Measurements from ENCODE around the gene PANX1. TPM values are rescaled to one million over a fixed set of nuclear protein-coding genes. Genes with fewer than 3 reads are reported as not detected.

The PANX1 gene
- total and polyA plus RNA-seq, 2 donors (not counting 1 experiment from before 2014, with no cell fraction given), result 51.7 to 54.5 TPM

DNA sequence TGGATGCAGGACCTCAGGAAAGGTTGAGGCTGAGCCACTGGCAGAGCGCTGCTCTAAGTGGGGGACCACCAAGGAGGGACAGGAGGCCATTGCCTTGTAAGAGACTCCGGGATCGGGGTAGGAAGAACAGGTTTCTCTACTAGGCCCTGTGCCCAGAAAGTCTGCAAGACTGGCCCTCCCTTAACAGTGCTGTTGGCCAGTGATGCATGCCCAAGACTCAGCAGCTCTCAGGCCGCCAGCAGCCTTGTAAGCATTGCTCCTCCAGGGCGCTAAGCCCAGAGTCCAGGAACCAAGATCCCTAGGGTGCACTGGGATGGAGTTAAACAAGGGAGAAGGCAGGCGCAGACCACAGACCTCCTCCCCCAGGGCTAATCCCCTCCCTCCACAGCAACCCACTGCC is 39.3 kb upstream of the PANX1 start:
- Histone ChIP-seq H3K79me2 (ENCODE audit: control insufficient read depth, insufficient read depth, low read length) (no peaks in the 10 kb centered on the region), H3K27ac (ENCODE audit: insufficient read depth, low read length) (no peak overlapping the region), H3K4me3 (replicated peaks in 1 of 4; ENCODE audit: control extremely low read depth in 1 of 4, insufficient read depth in 1 of 4, low read depth in 3 of 4, low read length in 4 of 4) (no peak overlapping the region), H3K36me3 (ENCODE audit: control insufficient read depth, insufficient read depth, low read length) (no peaks in the 10 kb centered on the region), H2AFZ (ENCODE audit: low read length) (no peak overlapping the region), H3K9me3 (ENCODE audit: control insufficient read depth, insufficient read depth, low read depth, low read length) (no peaks in the 10 kb centered on the region), H3K4me1 (ENCODE audit: control insufficient read depth, extremely low read depth, insufficient read depth, low read length) (no peaks in the 10 kb centered on the region), H3K4me2 (ENCODE audit: extremely low read depth, insufficient read depth, low read length) (no peak overlapping the region), H4K20me1 (ENCODE audit: control insufficient read depth, extremely low read depth, insufficient read depth, low read length) (no peaks in the 10 kb centered on the region), H3K27me3 (ENCODE audit: control insufficient read depth, insufficient read depth, low read length) (no peaks in the 10 kb centered on the region), H3K9ac (ENCODE audit: insufficient read depth, low read length) (no peak overlapping the region)
- DNase-seq (ENCODE audit: low read depth in 2 of 2), result no peak
- TF ChIP-seq EZH2 (IDR thresholded peaks at IDR 0.05; ENCODE audit: low read length, missing control alignments) (no peak), CTCF (conservative IDR thresholded peaks at IDR 0.05 in 1 of 2, IDR thresholded peaks at IDR 0.05 in 1 of 2; ENCODE audit: low read depth in 1 of 2, low read length in 2 of 2) (no peak)

- H4K20me1 ChIP-seq (ENCODE audit: control insufficient read depth, extremely low read depth, insufficient read depth, low read length), result no peaks in the 10 kb centered on the region
- H3K4me1 ChIP-seq (ENCODE audit: control insufficient read depth, extremely low read depth, insufficient read depth, low read length), result no peaks in the 10 kb centered on the region
- no peak overlapping the region for H3K4me3 ChIP-seq (replicated peaks in 1 of 4; ENCODE audit: control extremely low read depth in 1 of 4, insufficient read depth in 1 of 4, low read depth in 3 of 4, low read length in 4 of 4)
- no peak overlapping the region for H3K9ac ChIP-seq (ENCODE audit: insufficient read depth, low read length)
- no peak overlapping the region for H3K4me2 ChIP-seq (ENCODE audit: extremely low read depth, insufficient read depth, low read length)
- H3K79me2 ChIP-seq (ENCODE audit: control insufficient read depth, insufficient read depth, low read length), result no peaks in the 10 kb centered on the region
- DNase-seq (ENCODE audit: low read depth in 2 of 2), result no peak
- H3K36me3 ChIP-seq (ENCODE audit: control insufficient read depth, insufficient read depth, low read length), result no peaks in the 10 kb centered on the region
- no peak overlapping the region for H3K27ac ChIP-seq (ENCODE audit: insufficient read depth, low read length)
- H3K9me3 ChIP-seq (ENCODE audit: control insufficient read depth, insufficient read depth, low read depth, low read length), result no peaks in the 10 kb centered on the region
- no peak for TF ChIP-seq EZH2 (IDR thresholded peaks at IDR 0.05; ENCODE audit: low read length, missing control alignments)
- no peak for TF ChIP-seq CTCF (conservative IDR thresholded peaks at IDR 0.05 in 1 of 2, IDR thresholded peaks at IDR 0.05 in 1 of 2; ENCODE audit: low read depth in 1 of 2, low read length in 2 of 2)
- H3K27me3 ChIP-seq (ENCODE audit: control insufficient read depth, insufficient read depth, low read length), result no peaks in the 10 kb centered on the region
- no peak overlapping the region for H2AFZ ChIP-seq (ENCODE audit: low read length)
Observed at GRCh38 chr11:94090401-94090800, 38.2 kb upstream of the PANX1 start.

- DNase-seq (ENCODE audit: low read depth in 2 of 2), result no peak
- no peaks in the 10 kb centered on the region for H3K4me1 ChIP-seq (ENCODE audit: control insufficient read depth, extremely low read depth, insufficient read depth, low read length)
- no peak overlapping the region for H2AFZ ChIP-seq (ENCODE audit: low read length)
- no peak overlapping the region for H3K27ac ChIP-seq (ENCODE audit: insufficient read depth, low read length)
- no peaks in the 10 kb centered on the region for H4K20me1 ChIP-seq (ENCODE audit: control insufficient read depth, extremely low read depth, insufficient read depth, low read length)
- H3K9ac ChIP-seq (ENCODE audit: insufficient read depth, low read length), result no peak overlapping the region
- no peaks in the 10 kb centered on the region for H3K79me2 ChIP-seq (ENCODE audit: control insufficient read depth, insufficient read depth, low read length)
- H3K4me3 ChIP-seq (replicated peaks in 1 of 4; ENCODE audit: control extremely low read depth in 1 of 4, insufficient read depth in 1 of 4, low read depth in 3 of 4, low read length in 4 of 4), result no peak overlapping the region
- H3K36me3 ChIP-seq (ENCODE audit: control insufficient read depth, insufficient read depth, low read length), result no peaks in the 10 kb centered on the region
- H3K9me3 ChIP-seq (ENCODE audit: control insufficient read depth, insufficient read depth, low read depth, low read length), result no peaks in the 10 kb centered on the region
- H3K4me2 ChIP-seq (ENCODE audit: extremely low read depth, insufficient read depth, low read length), result no peak overlapping the region
- TF ChIP-seq CTCF (conservative IDR thresholded peaks at IDR 0.05 in 1 of 2, IDR thresholded peaks at IDR 0.05 in 1 of 2; ENCODE audit: low read depth in 1 of 2, low read length in 2 of 2) (no peak), EZH2 (IDR thresholded peaks at IDR 0.05; ENCODE audit: low read length, missing control alignments) (no peak)
- H3K27me3 ChIP-seq (ENCODE audit: control insufficient read depth, insufficient read depth, low read length), result no peaks in the 10 kb centered on the region
Observed at GRCh38 chr11:94091091-94091490, 37.5 kb upstream of the PANX1 start.
